Stimulated activated CD4-positive, alpha-beta T cell treated with anti-CD3 and anti-CD28 coated beads, Interleukin-12 subunit alpha, Interleukin-12 subunit beta, amount 100 ng/mL, for 48 hours (primary cell): Measurements from ENCODE around the gene BCL6B.

ENCODE experiments used
- DNase-seq, 3 donors: peaks; one replicate each; pipeline ENCODE4 v3.0.0-alpha.2; 2020; ENCODE audit warnings: low read depth in 2 of 3, low spot score in 1 of 3

The BCL6B gene

DNA sequence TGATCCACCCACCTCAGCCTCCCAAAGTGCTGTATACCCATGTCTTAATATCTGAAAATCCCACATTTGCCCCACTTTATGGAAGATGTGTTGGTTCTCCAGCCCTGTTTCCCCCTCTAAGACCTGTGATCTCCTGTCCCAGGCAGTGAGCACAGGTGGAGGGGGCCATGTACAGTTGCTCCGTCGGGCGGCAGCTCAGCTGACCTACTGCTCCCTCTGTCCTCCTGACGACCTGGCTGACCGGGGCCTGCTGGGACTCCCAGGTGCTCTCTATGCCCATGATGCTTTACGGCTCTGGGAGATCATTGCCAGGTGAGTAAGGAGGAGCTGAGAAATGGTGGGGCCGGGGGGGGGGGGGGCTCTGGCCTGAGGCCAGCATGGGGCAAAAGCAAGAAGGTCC lies 17.1 kb upstream of the BCL6B start:
- no peak for DNase-seq

DNA sequence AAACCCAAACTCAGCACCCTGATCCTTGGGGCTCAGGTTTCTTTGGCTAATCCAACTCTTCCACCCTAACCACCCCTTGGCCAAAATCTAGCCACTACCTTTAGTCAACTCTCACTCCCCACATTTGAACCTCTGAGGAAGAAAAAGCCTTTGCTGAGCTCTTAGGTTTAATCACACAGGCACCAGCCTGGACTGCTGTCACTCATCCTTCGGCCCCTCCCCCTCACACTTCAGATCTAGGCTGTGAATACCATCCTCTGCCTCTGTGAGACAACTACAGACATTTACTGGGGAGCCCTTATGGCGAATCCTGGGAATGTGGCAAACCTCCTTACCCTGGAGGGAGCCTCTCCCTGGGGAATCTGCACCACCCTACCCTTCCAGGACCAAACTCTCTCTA lies 15.7 kb upstream of the BCL6B start:
- DNase-seq = no peak

DNA sequence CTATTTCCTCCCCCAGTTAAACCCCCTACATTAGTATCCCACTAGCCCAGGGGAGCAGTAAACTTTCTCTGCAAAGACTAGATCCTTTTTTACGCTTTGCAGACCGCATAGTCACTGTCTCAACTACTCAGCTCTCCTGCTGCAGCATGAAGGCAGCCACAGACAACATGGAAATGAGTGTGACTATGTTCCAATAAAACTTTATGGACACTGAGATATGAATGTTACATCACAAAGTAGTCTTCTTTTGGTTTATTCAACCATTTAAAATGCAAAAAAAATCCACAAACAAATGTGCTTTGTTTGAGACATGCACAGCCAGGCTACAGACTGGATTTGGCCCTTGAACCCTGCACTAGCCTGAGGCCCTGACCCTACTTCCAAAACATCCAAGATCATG lies 12.3 kb upstream of the BCL6B start:
- no peak for DNase-seq

DNA sequence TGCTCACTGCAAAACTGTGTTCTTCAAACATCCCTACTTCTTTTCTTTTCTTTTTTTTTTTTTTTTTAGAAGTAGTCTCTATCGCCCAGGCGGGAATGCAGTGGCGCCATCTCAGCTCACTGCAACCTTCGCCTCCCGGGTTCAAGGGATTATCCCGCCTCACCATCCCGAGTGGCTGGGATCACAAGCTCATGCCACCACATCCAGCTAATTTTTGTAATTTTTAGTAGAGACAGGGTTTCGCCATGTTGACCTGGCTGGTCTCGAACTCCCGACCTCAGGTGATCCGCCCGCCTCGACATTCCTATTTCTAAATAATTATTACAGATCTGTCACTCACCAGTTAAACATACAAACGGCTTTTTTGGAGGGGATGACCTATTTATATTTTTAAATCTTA lies 11.4 kb upstream of the BCL6B start:
- DNase-seq = no peak

GRCh38 chr17:7011942-7012254 lies 11.0 kb upstream of the BCL6B start:
- DNase-seq = no peak

- peak; percentile 90 to 96 (median 96) for DNase-seq
These were observed 8.4 kb upstream of the BCL6B start for GRCh38 chr17:7014261-7014994.

GRCh38 chr17:7014995-7015958 lies 7.6 kb upstream of the BCL6B start:
- DNase-seq = peak; percentile 55 to 76 (median 66)

DNA sequence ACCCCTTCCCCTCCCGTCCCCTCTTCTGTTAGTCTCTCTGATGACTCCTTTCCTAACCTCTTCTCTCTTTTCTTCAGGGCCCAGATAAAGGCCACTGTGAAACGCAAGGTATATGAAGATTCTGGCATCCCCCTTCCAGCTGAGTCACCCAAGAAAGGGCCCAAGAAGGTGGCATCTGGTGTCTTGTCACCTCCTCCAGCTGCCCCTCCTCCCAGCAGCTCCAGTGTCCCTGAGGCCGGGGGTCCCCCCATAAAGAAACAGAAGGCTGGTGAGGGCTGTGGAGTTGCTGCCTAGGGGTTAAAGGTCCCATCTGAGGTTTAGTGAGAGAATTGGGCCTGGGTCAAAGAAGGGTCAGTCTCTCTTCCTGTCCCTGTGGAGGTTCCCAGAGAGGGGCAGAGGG lies 6.4 kb upstream of the BCL6B start:
- no peak for DNase-seq

- no peak for DNase-seq
These were observed 5.7 kb upstream of the BCL6B start for GRCh38 chr17:7016886-7017826.

DNA sequence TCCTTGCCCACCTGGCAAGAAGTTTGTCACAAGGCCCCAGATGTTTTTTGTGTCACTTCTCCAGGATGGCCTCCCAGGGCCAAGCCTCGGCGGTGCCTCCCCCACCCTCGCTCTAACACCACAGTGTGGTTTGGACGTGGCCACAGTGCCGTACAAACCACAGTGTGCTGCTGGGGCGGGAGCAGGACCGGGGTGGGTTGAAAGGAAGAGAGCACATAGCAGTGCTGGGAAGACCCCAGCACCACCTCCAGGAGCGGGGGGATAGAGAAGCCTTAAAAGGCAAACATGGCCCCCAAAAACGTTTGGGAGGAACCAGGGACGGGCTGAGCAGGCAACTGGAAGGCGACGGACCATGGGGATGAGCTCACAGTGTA lies 5.0 kb upstream of the BCL6B start:
- no peak for DNase-seq

- no peak for DNase-seq
These were observed 4.4 kb upstream of the BCL6B start for GRCh38 chr17:7018331-7018964.

- DNase-seq = no peak
These were observed 3.5 kb upstream of the BCL6B start for GRCh38 chr17:7019367-7019766.

- no peak for DNase-seq
These were observed 2.9 kb upstream of the BCL6B start for GRCh38 chr17:7019839-7020519.

GRCh38 chr17:7020894-7021664 lies 1.8 kb upstream of the BCL6B start:
- no peak for DNase-seq

DNA sequence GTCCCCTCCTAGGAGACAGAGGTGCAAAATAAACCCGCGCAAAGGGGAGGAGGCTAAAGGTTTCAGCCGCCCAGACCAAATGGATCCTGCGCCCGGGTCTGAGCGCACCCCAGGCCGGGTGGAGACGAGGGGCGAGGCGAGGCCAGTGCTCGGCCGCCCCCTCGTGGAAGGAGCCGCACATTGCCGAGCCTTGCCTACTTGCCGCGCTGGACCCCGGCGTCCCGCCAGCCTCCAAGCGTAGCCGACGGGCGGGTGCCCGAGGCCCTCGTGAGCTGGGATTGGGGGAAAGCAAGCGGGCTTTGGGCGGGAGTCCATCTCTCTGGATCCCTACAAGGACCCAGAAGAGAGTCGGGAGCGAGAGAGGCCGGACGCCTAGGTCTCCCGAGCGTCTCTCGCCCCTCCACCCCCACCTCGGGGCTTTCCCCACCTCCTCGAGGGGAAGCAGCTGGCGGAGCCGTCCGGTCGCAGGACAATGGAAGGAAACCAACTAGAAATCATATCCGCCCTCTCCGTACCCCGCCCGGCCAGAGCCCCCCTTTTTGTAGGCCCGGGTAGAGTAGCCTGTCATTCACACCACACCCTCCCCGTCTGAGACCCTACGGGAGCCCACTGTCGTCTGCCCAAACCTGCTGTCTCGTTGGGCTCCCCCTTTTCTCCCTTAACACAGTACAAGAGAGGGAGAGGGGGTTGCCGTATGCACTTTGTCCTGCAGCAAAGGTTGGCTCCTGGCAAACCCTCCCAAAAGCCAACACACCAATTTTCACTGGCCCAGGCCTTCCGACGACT lies 664 bp upstream of the BCL6B start:
- DNase-seq = peak; percentile 65 to 79 (median 76)

DNA sequence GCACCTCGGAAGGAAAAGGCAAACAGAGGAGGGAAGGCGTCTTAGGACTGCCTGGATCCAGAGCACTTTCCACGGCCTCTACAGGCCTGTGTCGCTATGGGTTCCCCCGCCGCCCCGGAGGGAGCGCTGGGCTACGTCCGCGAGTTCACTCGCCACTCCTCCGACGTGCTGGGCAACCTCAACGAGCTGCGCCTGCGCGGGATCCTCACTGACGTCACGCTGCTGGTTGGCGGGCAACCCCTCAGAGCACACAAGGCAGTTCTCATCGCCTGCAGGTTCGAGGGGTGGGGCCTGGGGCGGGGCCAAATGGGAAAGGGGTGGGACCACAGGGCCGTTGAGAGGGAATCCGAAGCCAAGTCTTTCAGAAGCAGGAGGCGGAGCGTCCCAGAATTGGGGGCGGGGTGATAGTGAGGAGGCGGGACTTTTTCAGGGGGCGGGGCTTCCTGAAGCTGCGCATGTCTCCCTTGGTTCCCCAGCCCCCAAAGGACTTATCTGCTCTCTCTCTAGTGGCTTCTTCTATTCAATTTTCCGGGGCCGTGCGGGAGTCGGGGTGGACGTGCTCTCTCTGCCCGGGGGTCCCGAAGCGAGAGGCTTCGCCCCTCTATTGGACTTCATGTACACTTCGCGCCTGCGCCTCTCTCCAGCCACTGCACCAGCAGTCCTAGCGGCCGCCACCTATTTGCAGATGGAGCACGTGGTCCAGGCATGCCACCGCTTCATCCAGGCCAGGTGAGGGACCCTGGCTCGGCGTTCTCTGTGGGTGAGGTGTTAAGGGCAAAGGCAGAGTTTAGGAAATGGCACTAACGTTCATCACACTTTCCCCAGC lies 939 bp downstream of the BCL6B start:
- peak; percentile 90 to 95 (median 95) for DNase-seq

GRCh38 chr17:7024402-7024785 lies 1.5 kb downstream of the BCL6B start:
- DNase-seq = no peak

DNA sequence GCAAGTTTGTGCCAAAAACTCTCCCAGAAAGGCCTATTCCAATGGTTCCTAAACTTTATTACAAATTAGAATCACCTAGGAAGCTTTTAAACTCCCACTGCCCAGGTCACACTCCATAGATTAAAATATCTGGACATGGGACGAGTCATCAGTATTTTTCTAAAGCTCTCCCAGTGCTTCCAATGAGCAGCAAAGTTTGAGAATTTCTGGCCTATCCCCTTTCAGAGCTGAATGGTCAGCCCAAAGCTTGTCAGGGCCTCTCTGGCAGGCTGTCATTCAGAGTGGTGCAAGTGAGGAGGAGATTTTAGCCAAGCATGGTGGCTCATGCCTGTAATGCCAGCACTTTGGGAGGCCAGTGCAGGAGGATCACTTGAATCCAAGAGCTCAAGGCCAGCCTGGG lies 2.4 kb downstream of the BCL6B start:
- DNase-seq = no peak
